Brain microvascular endothelial cell (primary cell): Measurements from ENCODE around the gene ROBO1.
A peak's percentile ranks its signal among the peaks of the same experiment; 100 is the strongest.

Experiments used
- DNase-seq: peaks from one replicate; pipeline ENCODE4 v3.0.0-alpha.2; 2020
- H3K27ac ChIP-seq: fragments of 250-450 bp; sonication (Bioruptor Pico); 2 replicates; pipeline ENCODE4 v1.5.1; 2020; ENCODE audit warnings: mild to moderate bottlenecking, moderate library complexity
- H3K27me3 ChIP-seq: fragments of 250-450 bp; sonication (Bioruptor Pico); replicated peaks from 2 replicates; pipeline ENCODE4 v1.5.1; 2020; ENCODE audit warnings: mild to moderate bottlenecking
- H3K36me3 ChIP-seq: fragments of 250-450 bp; sonication (Bioruptor Pico); replicated peaks from 2 replicates; pipeline ENCODE4 v1.5.1; 2020; ENCODE audit warnings: mild to moderate bottlenecking
- H3K4me3 ChIP-seq: 2 replicates; pipeline ENCODE4 v1.5.1; 2011; ENCODE audit warnings: low read depth, mild to moderate bottlenecking, control low read depth, low read length, moderate library complexity
- CTCF ChIP-seq: IDR thresholded peaks from 2 replicates; pipeline ENCODE4 v1.5.1; 2011; ENCODE audit warnings: low read depth, mild to moderate bottlenecking, moderate library complexity, low read length, control low read depth, inconsistent platforms; ENCODE audit errors: missing control alignments
- in situ Hi-C: cut with HindIII; loops from 2 replicates; pipeline ENCODE4 v1.10.0; 2017; ENCODE audit warnings: low sequenced_read_pairs, low pct_ligation_motif_present

The ROBO1 gene

DNA sequence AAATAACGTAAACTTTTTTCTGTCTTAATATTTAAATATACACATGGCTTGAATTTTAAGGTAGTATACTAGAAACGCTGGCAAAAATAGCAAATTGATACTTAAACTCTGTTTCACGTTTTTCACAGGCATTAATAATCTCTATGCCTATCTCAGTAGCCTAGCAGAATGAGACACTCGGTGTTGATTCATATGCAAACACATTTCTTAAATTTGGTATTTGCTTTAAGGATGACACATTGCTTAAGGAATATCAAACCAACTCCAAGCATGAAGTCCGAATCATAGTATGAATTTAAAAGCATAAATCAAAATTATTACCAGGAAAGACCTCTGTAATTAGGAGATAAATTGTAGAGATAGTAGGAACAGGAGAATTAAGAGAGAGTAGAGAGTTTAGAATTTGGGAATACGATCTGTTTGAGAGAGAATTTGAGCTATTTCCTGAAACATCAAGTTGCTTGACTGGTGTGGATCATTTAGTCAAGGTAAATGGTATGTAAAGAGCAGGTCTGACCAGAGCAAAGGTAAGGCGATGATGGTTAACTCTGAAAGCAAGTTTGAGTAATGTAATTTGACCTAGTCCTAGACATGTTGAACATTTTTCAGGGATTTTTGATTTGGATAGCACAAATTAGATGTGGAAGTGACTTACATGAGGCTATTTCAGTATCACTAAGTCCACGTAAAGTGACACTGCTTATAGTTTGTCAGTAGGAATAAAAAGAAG lies 236.1 kb downstream of the ROBO1 start:
- in situ Hi-C loops = no loop called here
- Histone ChIP-seq H3K27me3 (no peaks in the 10 kb centered on the region), H3K36me3 (no peaks in the 10 kb centered on the region), H3K4me3 (no peak overlapping the region), H3K27ac (no peak overlapping the region)
- no peak for DNase-seq
- TF ChIP-seq CTCF = no peak

DNA sequence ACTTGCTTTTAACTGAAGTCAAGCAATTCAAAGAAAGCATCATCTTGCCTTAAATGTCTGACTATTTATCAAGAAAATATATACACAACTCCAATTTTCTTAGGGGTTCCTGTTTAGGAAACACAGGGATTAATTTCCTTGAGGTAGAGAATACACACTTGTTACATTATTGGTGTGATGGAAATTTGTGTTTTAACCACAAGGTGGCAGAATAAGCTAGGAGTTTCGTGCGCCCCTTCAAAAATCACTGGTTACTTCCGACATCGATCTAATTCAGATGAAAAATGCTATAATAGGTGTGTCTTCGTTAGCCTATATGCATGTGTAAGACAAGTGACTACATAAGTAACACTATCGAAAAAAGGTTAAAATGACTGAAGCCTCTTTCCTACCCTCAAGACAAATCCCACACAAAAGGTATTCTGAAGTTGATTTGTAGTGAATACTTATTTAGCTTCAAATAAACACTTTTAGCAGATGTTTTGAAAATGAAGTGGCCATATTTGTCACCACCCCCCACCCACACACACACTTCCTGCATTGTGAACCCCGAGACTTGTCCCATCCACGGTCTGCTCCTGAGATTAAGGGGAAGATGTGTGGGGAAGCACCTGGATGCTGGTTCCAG lies 246.5 kb downstream of the ROBO1 start:
- H3K27ac ChIP-seq = no peak overlapping the region
- no peaks in the 10 kb centered on the region for H3K36me3 ChIP-seq
- peak; percentile 53 for TF ChIP-seq CTCF
- in situ Hi-C loops = loop anchor here (25.0 kb wide), 1 partner anchor 1166 kb away; no protein-coding TSS in a partner anchor
- no peaks in the 10 kb centered on the region for H3K27me3 ChIP-seq
- peak; percentile 56 for DNase-seq
- no peak overlapping the region for H3K4me3 ChIP-seq

DNA sequence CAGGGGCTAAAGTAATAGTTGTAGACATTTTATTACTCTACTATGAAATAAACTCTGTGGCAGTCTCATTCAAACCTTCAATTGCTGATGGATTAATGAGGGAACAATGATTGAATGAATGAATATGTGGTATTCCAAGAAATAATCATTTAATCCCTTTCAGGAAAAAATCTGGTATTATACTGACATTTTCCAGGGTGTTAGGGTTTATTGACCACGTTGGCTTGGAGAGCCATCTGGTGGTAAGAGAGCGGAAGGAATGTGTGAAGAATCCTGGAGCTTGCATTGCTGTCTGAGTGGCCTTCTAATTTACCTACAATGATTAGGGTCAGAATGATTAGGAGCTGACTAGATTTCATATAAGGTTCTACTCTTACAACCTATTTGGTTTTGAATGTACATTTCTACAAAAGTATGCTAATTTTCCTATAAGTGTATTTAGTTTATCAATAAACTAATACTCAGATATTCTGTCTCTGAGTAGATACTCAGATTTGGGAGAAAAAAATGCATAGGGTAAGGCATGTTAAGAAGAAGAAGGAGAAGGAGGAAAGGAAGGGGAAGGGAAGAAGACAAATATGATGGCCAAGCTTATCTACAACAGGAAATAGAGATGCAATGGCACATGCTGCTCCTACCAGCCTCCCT lies 249.9 kb downstream of the ROBO1 start:
- no peaks in the 10 kb centered on the region for H3K36me3 ChIP-seq
- H3K4me3 ChIP-seq = no peak overlapping the region
- H3K27ac ChIP-seq = no peak overlapping the region
- H3K27me3 ChIP-seq = no peaks in the 10 kb centered on the region
- TF ChIP-seq CTCF = peak; percentile 80
- peak; percentile 49 for DNase-seq
- in situ Hi-C loops = loop anchor here (25.0 kb wide), 1 partner anchor 1169 kb away; no protein-coding TSS in a partner anchor

DNA sequence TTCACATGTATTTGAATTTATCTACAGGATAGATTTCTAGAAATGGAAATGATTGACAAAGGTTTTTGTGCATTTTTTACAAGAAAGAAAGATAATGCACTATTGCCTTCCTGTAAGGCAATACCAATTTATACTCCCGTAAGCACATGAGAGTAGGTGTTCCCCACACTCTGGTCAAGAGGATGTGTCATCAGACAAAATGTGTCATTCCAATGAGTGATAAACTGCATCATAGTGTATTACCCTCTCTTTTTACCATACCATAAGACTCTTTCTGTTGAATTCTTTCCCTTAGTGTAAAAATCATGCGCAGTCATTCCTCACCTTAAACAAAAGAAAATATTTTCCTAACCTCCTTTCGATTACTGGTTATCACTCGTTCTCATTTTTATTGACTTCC lies 251.0 kb downstream of the ROBO1 start:
- in situ Hi-C loops = loop anchor here (25.0 kb wide), 1 partner anchor 1171 kb away; no protein-coding TSS in a partner anchor
- no peaks in the 10 kb centered on the region for H3K36me3 ChIP-seq
- no peak overlapping the region for H3K27ac ChIP-seq
- no peaks in the 10 kb centered on the region for H3K27me3 ChIP-seq
- no peak for TF ChIP-seq CTCF
- DNase-seq = peak; percentile 24
- no peak overlapping the region for H3K4me3 ChIP-seq

- no peaks in the 10 kb centered on the region for H3K27me3 ChIP-seq
- no peak overlapping the region for H3K4me3 ChIP-seq
- TF ChIP-seq CTCF = no peak
- no peak overlapping the region for H3K27ac ChIP-seq
- H3K36me3 ChIP-seq = no peaks in the 10 kb centered on the region
- DNase-seq = no peak
- in situ Hi-C loops = loop anchor here (25.0 kb wide), 1 partner anchor 1172 kb away; no protein-coding TSS in a partner anchor
These were observed 252.7 kb downstream of the ROBO1 start for GRCh38 chr3:79515072-79515471.
